ENCODE data around the gene PFN3.

DNA sequence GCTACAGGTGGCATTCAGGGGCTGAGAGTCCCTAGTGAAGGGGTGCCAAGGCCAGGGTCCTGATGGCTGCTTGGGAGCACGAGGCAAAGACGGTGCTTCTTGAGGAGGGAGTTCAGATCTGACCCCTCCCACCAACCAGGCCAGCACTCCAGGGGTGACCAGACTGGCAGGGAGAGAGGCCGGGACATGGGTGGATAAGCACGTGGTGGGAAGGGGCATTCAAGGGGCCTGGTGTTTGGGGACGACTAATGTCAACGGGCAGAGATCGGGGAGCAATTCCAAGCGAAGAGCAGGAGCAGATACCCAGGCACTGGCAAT lies 38.2 kb downstream of the PFN3 start:
- TF ChIP-seq, protein P1, sequence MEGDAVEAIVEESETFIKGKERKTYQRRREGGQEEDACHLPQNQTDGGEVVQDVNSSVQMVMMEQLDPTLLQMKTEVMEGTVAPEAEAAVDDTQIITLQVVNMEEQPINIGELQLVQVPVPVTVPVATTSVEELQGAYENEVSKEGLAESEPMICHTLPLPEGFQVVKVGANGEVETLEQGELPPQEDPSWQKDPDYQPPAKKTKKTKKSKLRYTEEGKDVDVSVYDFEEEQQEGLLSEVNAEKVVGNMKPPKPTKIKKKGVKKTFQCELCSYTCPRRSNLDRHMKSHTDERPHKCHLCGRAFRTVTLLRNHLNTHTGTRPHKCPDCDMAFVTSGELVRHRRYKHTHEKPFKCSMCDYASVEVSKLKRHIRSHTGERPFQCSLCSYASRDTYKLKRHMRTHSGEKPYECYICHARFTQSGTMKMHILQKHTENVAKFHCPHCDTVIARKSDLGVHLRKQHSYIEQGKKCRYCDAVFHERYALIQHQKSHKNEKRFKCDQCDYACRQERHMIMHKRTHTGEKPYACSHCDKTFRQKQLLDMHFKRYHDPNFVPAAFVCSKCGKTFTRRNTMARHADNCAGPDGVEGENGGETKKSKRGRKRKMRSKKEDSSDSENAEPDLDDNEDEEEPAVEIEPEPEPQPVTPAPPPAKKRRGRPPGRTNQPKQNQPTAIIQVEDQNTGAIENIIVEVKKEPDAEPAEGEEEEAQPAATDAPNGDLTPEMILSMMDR (IDR thresholded peaks at IDR 0.05) = no peak
- no peak for TF ChIP-seq POLR2A (IDR thresholded peaks at IDR 0.05)
